Measurements from ENCODE around the gene CCDC6.
"Not testable (repeated sequence)": the region's sequence is repeated elsewhere in the genome, so short reads cannot be mapped to it uniquely, and the experiment has no call there.

CCDC6 gene

DNA sequence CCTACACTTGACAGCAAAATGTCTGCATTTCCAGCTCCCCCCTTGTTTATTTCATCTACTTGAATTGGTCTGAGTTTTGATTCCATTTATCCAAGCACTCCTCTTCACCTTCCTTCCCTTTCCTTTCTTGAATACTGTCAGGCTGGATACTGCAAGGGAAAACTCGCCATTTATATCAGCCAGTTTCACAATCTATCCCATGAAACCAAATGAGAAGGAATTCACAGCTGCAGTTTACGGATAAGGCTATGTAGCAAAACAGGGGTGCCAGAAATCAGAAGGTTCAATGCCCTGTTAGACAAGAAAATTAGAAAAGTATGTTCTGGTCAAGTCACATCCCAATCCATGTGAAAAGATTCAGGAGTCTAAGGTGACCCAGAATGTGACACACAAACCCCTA lies 28.1 kb downstream of the CCDC6 start:
- no peak overlapping the region for H3K4me3 ChIP-seq (ENCODE audit: control insufficient read depth, low read depth, low read length)
- no peak for DNase-seq (ENCODE audit: low read depth)
- TF ChIP-seq, protein P1, sequence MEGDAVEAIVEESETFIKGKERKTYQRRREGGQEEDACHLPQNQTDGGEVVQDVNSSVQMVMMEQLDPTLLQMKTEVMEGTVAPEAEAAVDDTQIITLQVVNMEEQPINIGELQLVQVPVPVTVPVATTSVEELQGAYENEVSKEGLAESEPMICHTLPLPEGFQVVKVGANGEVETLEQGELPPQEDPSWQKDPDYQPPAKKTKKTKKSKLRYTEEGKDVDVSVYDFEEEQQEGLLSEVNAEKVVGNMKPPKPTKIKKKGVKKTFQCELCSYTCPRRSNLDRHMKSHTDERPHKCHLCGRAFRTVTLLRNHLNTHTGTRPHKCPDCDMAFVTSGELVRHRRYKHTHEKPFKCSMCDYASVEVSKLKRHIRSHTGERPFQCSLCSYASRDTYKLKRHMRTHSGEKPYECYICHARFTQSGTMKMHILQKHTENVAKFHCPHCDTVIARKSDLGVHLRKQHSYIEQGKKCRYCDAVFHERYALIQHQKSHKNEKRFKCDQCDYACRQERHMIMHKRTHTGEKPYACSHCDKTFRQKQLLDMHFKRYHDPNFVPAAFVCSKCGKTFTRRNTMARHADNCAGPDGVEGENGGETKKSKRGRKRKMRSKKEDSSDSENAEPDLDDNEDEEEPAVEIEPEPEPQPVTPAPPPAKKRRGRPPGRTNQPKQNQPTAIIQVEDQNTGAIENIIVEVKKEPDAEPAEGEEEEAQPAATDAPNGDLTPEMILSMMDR (IDR thresholded peaks at IDR 0.05; ENCODE audit: control insufficient read depth, insufficient read depth, low read depth, low read length, missing control alignments), result no peak

DNA sequence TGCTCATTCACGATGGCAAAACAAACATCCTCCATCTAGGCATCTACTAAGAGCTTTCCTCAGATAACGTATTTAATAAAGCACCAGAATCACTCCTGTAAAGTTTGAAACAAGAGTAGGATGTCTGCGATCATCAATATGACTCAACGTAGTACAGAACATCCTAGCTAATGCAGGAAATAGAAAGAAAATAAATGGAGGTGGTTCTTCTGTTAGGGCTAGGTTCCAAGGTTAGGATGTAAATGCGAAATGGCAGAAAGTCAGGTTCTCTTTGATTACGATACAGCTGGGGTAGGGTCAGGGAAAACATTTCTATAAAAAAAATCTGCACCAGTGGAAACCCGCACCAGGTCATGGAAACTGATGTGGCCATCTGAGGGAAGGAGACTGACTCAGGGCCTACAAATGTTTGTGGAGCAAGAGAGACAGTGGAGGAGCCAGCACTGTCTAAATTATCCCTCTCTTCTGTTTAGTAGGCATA lies 29.1 kb downstream of the CCDC6 start:
- DNase-seq (ENCODE audit: low read depth), result peak; percentile 27
- no peak overlapping the region for H3K4me3 ChIP-seq (ENCODE audit: control insufficient read depth, low read depth, low read length)
- TF ChIP-seq, protein P1 (IDR thresholded peaks at IDR 0.05; ENCODE audit: control insufficient read depth, insufficient read depth, low read depth, low read length, missing control alignments), result no peak

DNA sequence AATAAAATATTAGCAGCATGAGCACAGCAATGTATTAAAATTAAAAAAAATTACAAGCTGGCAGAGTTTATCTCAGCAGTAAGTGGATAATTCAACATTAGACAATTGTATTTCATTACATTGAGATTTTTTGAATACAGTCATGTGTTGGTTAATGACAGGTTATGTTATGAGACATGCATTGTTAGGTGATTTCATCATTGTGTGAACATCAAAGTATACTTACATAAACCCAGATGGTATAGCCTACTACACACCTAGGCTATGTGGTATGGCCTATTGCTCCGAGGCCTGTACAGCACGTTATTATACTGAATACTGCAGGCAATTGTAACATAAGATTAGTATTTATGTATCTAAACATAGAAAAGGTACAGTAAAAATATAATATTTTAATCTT lies 29.7 kb downstream of the CCDC6 start:
- DNase-seq (ENCODE audit: low read depth), result no peak
- H3K4me3 ChIP-seq (ENCODE audit: control insufficient read depth, low read depth, low read length), result no peak overlapping the region
- TF ChIP-seq, protein P1 (IDR thresholded peaks at IDR 0.05; ENCODE audit: control insufficient read depth, insufficient read depth, low read depth, low read length, missing control alignments), result no peak

DNA sequence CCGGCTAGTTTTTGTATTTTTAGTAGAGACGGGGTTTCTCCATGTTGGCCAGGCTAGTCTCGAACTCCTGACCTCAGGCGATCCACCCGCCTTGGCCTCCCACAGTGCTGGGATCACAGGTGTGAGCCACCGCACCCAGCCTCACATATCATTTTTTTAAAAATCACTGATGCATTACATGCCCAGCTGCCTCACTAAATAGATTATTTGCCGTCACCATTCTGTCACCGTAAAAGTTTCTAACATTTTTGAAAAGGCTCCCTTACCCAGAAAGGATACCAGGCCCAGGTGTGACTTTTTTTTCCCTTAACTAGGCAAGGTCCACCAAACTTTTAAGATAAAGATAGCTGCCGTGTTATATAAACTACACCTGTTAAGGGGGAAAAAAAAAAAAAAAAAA lies 30.1 kb downstream of the CCDC6 start:
- not testable (repeated sequence) for DNase-seq (ENCODE audit: low read depth); H3K4me3 ChIP-seq (ENCODE audit: control insufficient read depth, low read depth, low read length)

DNA sequence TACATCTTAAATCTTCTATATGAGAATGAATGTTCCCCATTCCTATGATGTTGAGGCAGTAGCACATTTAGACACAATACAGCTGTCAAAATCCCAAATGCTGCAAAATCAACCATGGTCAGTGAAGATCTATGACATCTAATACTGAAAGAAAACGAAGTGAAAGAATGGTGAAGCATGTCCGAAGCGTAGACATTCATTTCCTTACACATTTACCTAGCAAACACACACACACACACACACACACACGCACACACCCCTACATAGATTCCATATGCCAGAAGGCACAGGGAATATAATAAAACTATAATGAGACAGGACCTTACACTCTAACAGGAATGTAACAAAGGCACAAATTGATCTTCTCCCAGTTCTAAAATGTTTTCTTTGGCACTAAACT lies 32.5 kb downstream of the CCDC6 start:
- no peak for DNase-seq (ENCODE audit: low read depth)
- no peak overlapping the region for H3K4me3 ChIP-seq (ENCODE audit: control insufficient read depth, low read depth, low read length)
- TF ChIP-seq, protein P1 (IDR thresholded peaks at IDR 0.05; ENCODE audit: control insufficient read depth, insufficient read depth, low read depth, low read length, missing control alignments), result no peak

DNA sequence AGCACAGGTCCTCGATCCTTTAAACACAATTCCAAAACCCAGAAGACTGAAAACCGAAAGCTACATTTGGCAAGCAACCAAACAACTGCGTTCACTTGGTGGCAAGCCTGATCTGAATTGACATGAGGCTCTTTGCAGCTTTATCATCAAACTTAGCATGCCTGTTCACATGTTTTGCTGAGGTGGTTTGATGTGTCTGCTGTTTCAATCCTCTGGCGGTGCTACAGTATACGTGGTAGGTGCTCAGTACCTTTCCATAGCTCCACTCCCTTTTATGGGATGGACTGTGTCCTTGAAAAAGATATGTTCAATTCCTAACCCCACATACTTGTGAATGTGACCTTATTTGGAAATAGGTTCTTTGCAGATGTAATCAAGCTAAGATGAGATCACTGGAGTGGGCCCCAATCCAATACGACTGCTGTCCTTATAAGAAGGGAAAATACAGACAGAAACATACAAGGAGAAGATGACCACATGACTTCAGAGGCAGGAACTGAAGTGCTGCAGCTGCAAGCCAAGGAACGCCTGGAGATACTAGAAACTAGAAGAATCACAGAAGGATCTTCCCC lies 33.4 kb downstream of the CCDC6 start:
- TF ChIP-seq, protein P1 (IDR thresholded peaks at IDR 0.05; ENCODE audit: control insufficient read depth, insufficient read depth, low read depth, low read length, missing control alignments), result no peak
- H3K4me3 ChIP-seq (ENCODE audit: control insufficient read depth, low read depth, low read length), result no peak overlapping the region
- DNase-seq (ENCODE audit: low read depth), result no peak

DNA sequence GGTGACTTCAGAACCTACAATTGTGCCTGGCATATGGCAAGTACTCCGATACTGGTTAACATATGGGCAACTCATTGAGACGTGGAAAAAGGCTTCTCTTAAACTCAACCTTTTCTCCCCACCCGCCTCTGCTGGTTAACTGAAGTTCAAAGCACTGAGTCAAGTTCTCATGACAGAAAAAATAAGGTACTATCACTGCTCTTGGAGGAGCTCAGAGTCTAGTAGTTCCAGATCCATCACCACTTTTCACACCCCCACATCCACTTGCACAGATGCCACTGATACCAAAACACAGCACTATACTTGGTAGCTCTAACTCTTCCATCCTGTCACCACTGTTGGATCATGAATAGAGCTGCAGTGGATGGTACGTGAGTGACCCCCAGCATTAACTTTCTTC lies 36.2 kb downstream of the CCDC6 start:
- TF ChIP-seq, protein P1 (IDR thresholded peaks at IDR 0.05; ENCODE audit: control insufficient read depth, insufficient read depth, low read depth, low read length, missing control alignments), result no peak
- DNase-seq (ENCODE audit: low read depth), result no peak

More for the DNA sequence above, 36.2 kb downstream of the CCDC6 start:
- no peak overlapping the region for H3K4me3 ChIP-seq (ENCODE audit: control insufficient read depth, low read depth, low read length)

Measured in AG09309 (cell line).